CD14-positive monocyte (primary cell): Measurements from ENCODE around the gene IKZF2. TPM values are rescaled to one million over a fixed set of nuclear protein-coding genes. Genes with fewer than 3 reads are reported as not detected.

Experiments used
- DNase-seq, 3 donors: peaks; one replicate each; pipeline ENCODE4 v3.0.0-alpha.2; 2011 to 2022
- H2AFZ ChIP-seq: 2 replicates; pipeline ENCODE4 v1.6.0; 2012; ENCODE audit warnings: mild to moderate bottlenecking, low read depth, low read length, inconsistent platforms; ENCODE audit not compliant: insufficient read depth, poor library complexity, severe bottlenecking
- H3K27ac ChIP-seq, 2 donors: 1 replicate in 1 of 2; 2 replicates in 1 of 2; pipeline ENCODE4 v1.5.1; 2012 to 2013; ENCODE audit warnings: low read length in 2 of 2, control low read depth in 1 of 2, inconsistent platforms in 1 of 2, low read depth in 1 of 2, mild to moderate bottlenecking in 1 of 2
- H3K27me3 ChIP-seq, 2 donors: one replicate each; pipeline versions ENCODE4 v1.6.0 to v1.6.1; 2011 to 2013; ENCODE audit warnings: low read length in 2 of 2; ENCODE audit not compliant: control insufficient read depth in 2 of 2, insufficient read depth in 2 of 2
- H3K36me3 ChIP-seq, 2 donors: replicated peaks in 1 of 2; 1 replicate in 1 of 2; 2 replicates in 1 of 2; pipeline versions ENCODE4 v1.5.1 to v1.6.1; 2012 to 2013; ENCODE audit warnings: low read length in 2 of 2, control low read depth in 1 of 2, inconsistent platforms in 1 of 2, mild to moderate bottlenecking in 1 of 2; ENCODE audit not compliant: insufficient read depth in 2 of 2, control insufficient read depth in 1 of 2
- H3K4me1 ChIP-seq, 2 donors: 1 replicate in 1 of 2; 2 replicates in 1 of 2; pipeline versions ENCODE4 v1.5.1 to v1.6.1; 2012 to 2013; ENCODE audit warnings: low read length in 2 of 2, control low read depth in 1 of 2, inconsistent platforms in 1 of 2, mild to moderate bottlenecking in 1 of 2, moderate library complexity in 1 of 2; ENCODE audit not compliant: insufficient read depth in 2 of 2, control insufficient read depth in 1 of 2
- H3K4me2 ChIP-seq: replicated peaks from 2 replicates; pipeline ENCODE3; 2012; ENCODE audit warnings: low read length, moderate library complexity, mild to moderate bottlenecking; ENCODE audit not compliant: poor library complexity, severe bottlenecking; ENCODE audit errors: extremely low read depth
- H3K4me3 ChIP-seq, 3 experiments: fragments of 200-600 bp in 1 of 3; sonication (generic) in 1 of 3; replicated peaks in 1 of 3; 1 replicate in 2 of 3; 2 replicates in 1 of 3; pipeline ENCODE4 v1.5.1; 2011 to 2013; ENCODE audit warnings: low read length in 3 of 3, mild to moderate bottlenecking in 3 of 3, control low read depth in 2 of 3, low read depth in 2 of 3, inconsistent platforms in 1 of 3, moderate library complexity in 1 of 3
- H3K79me2 ChIP-seq: 2 replicates; pipeline ENCODE4 v1.6.0; 2012; ENCODE audit warnings: mild to moderate bottlenecking, control low read depth, inconsistent platforms, low read length, moderate library complexity; ENCODE audit not compliant: insufficient read depth
- H3K9ac ChIP-seq: 2 replicates; pipeline ENCODE4 v1.6.0; 2017; ENCODE audit warnings: low read length, mild to moderate bottlenecking; ENCODE audit not compliant: insufficient read depth, poor library complexity, severe bottlenecking
- H3K9me3 ChIP-seq, 2 donors: replicated peaks in 1 of 2; 1 replicate in 1 of 2; 2 replicates in 1 of 2; pipeline versions ENCODE4 v1.5.1 to v1.6.1; 2012 to 2013; ENCODE audit warnings: low read length in 2 of 2, control low read depth in 1 of 2; ENCODE audit not compliant: control insufficient read depth in 1 of 2, insufficient read depth in 1 of 2
- H4K20me1 ChIP-seq: 2 replicates; pipeline ENCODE4 v1.6.0; 2012; ENCODE audit warnings: mild to moderate bottlenecking, low read length, control low read depth, moderate library complexity; ENCODE audit not compliant: insufficient read depth
- H3K27ac Mint-ChIP-seq, 7 donors: one replicate each; pipeline ENCODE4 v1.8.0; 2020; ENCODE audit warnings: mild to moderate bottlenecking in 7 of 7, mixed read lengths in 7 of 7, moderate library complexity in 6 of 7, inconsistent platforms in 2 of 7
- H3K27me3 Mint-ChIP-seq, 3 donors: one replicate each; pipeline ENCODE4 v1.8.0; 2021 to 2022; ENCODE audit warnings: low read depth in 3 of 3, mild to moderate bottlenecking in 3 of 3, mixed read lengths in 3 of 3, moderate library complexity in 3 of 3, inconsistent platforms in 1 of 3
- H3K36me3 Mint-ChIP-seq, 2 donors: one replicate each; pipeline ENCODE4 v1.8.0; 2020; ENCODE audit warnings: mixed read lengths in 2 of 2, inconsistent platforms in 1 of 2, mild to moderate bottlenecking in 1 of 2
- H3K4me1 Mint-ChIP-seq: one replicate; pipeline ENCODE4 v1.8.0; 2020; ENCODE audit warnings: mild to moderate bottlenecking, mixed read lengths
- H3K4me3 Mint-ChIP-seq, 2 donors: one replicate each; pipeline ENCODE4 v1.8.0; 2020; ENCODE audit warnings: mild to moderate bottlenecking in 2 of 2, mixed read lengths in 2 of 2, moderate library complexity in 1 of 2
- H3K9me3 Mint-ChIP-seq, 7 donors: one replicate each; pipeline ENCODE4 v1.8.0; 2020 to 2022; ENCODE audit warnings: mixed read lengths in 7 of 7, mild to moderate bottlenecking in 6 of 7, moderate library complexity in 6 of 7, inconsistent platforms in 2 of 7
- CTCF ChIP-seq: fragments of 200-600 bp; IDR thresholded peaks from one replicate; pipeline ENCODE4 v1.8.0; 2022; ENCODE audit warnings: antibody characterized with exemption, mild to moderate bottlenecking
- WGBS: methylation state at CpG from one replicate; pipeline ENCODE4 v1.1.5; 2013; ENCODE audit warnings: missing lambda C conversion rate; ENCODE audit not compliant: insufficient coverage; 5-methylcytosine and 5-hydroxymethylcytosine counted together
- intact Hi-C, 2 donors: fragments of 100-400 bp; cut with micrococcal nuclease; formaldehyde crosslinking; loops; one replicate each; pipeline versions ENCODE4 v1.15.0 to v1.15.1; 2023
- polyA plus RNA-seq, 3 donors: library from polyadenylated mRNA; depleted of rRNA in 1 of 3; unstranded in 2 of 3; stranded (reverse) in 1 of 3; fragments of 300-500 nt in 2 of 3; fragments of >200 nt in 1 of 3; fragmentation: Illumina TruSeq in 2 of 3; gene quantifications; 1 replicate in 2 of 3; 2 replicates in 1 of 3; pipeline ENCODE4 v1.2.3, GENCODE V29; 2012 to 2021

IKZF2 gene
- polyA plus RNA-seq, 3 donors = 0.10 to 0.12 (median 0.11) TPM

- H3K4me1 Mint-ChIP-seq = no peaks in the 10 kb centered on the region
- no peak overlapping the region for H2AFZ ChIP-seq
- no peak overlapping the region for H3K9ac ChIP-seq
- peaks cover 0 to 3% (median 0%) of the 10 kb centered on the region in 7 donors for H3K9me3 Mint-ChIP-seq
- no peak for DNase-seq
- H3K27ac ChIP-seq = no peak overlapping the region
- no peaks in the 10 kb centered on the region for H3K36me3 Mint-ChIP-seq
- H3K27me3 ChIP-seq = no peaks in the 10 kb centered on the region
- intact Hi-C loops = no loop called here
- no peaks in the 10 kb centered on the region for H3K79me2 ChIP-seq
- H3K4me3 Mint-ChIP-seq = no peak overlapping the region
- peaks cover 0 to 2% (median 0%) of the 10 kb centered on the region in 3 donors for H3K27me3 Mint-ChIP-seq
- no peaks in the 10 kb centered on the region for H4K20me1 ChIP-seq
- no peak for TF ChIP-seq CTCF
- H3K36me3 ChIP-seq = no peaks in the 10 kb centered on the region
- H3K4me1 ChIP-seq = no peaks in the 10 kb centered on the region
- H3K4me3 ChIP-seq = no peak overlapping the region
- H3K27ac Mint-ChIP-seq = no peak overlapping the region
- H3K4me2 ChIP-seq = no peak overlapping the region
- H3K9me3 ChIP-seq = no peaks in the 10 kb centered on the region
Observed at GRCh38 chr2:213086050-213086449, 65.4 kb downstream of the IKZF2 start.

DNA sequence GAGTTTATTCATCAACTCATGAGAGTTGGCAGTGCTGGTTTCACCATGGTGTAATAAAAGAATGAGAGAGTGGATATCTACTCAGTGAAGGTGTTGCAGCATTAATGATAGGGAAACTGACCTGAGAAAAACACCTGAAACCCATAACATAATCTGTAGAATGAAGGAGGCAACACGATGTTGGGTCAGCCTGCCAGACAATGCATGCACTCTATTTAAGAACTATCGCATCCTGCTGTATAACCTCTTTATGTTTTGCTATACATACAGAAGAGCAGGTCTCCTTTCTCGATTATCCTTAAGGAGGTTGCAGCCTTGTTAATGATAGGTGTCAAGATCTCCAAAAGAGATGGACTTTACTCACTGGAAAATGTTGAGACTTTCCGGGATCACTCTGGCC lies 65.9 kb downstream of the IKZF2 start:
- Mint-ChIP-seq H3K27ac (no peak overlapping the region), H3K4me3 (no peak overlapping the region), H3K27me3 (peaks cover 0 to 2% (median 0%) of the 10 kb centered on the region in 3 donors), H3K9me3 (peaks cover 0 to 3% (median 0%) of the 10 kb centered on the region in 7 donors), H3K36me3 (no peaks in the 10 kb centered on the region), H3K4me1 (no peaks in the 10 kb centered on the region)
- Histone ChIP-seq H3K36me3 (no peaks in the 10 kb centered on the region), H3K4me3 (no peak overlapping the region), H4K20me1 (no peaks in the 10 kb centered on the region), H2AFZ (no peak overlapping the region), H3K9ac (no peak overlapping the region), H3K4me2 (no peak overlapping the region), H3K27ac (no peak overlapping the region), H3K79me2 (no peaks in the 10 kb centered on the region), H3K9me3 (no peaks in the 10 kb centered on the region), H3K27me3 (no peaks in the 10 kb centered on the region), H3K4me1 (no peaks in the 10 kb centered on the region)
- intact Hi-C loops = no loop called here
- no CpG with 5 or more reads among the region's 4 CpGs for WGBS
- DNase-seq = no peak
- TF ChIP-seq CTCF = no peak
